Body of pancreas (tissue), 4 donors: ENCODE results near the gene EAF1.

Source experiments
- CTCF ChIP-seq, 7 experiments: fragments of 450-650 bp in 4 of 7; fragments of 200-600 bp in 3 of 7; sonication (generic) in 3 of 7; IDR thresholded peaks; one replicate each; pipeline ENCODE4 v1.5.1; 2016 to 2019; ENCODE audit warnings: antibody characterized with exemption in 7 of 7
- POLR2A ChIP-seq, 3 donors: fragments of 450-650 bp; IDR thresholded peaks; one replicate each; pipeline ENCODE4 v1.6.1; 2016; ENCODE audit warnings: antibody characterized with exemption in 3 of 3, mild to moderate bottlenecking in 2 of 3

- no peak for TF ChIP-seq POLR2A (IDR thresholded peaks at IDR 0.05)
- TF ChIP-seq CTCF (IDR thresholded peaks at IDR 0.05): no peak
Measured at GRCh38 chr3:15455756-15456155, 28.4 kb downstream of the EAF1 start.
